HEK293 (cell line): ENCODE results near the gene FAM168A.

Experiments used
- CTCF ChIA-PET: fragments of 350-600 bp; formaldehyde crosslinking; extraction: SDS; loops from one replicate; lab custom pipeline; 2021; ENCODE audit warnings: antibody characterized with exemption; lab: Yijun Ruan, JAX
- POLR2A ChIA-PET: fragments of 300-600 bp; formaldehyde crosslinking; extraction: SDS; loops from one replicate; lab custom pipeline; 2020; ENCODE audit warnings: antibody characterized with exemption, inconsistent platforms; lab: Yijun Ruan, JAX
- H3K27ac ChIP-seq: fragments of 200-500 bp; sonication (Bioruptor generic); 2 replicates; pipeline ENCODE4 v1.5.1; 2014; ENCODE audit warnings: low read depth, low read length, control low read depth, inconsistent platforms; ENCODE audit errors: extremely low read depth
- H3K36me3 ChIP-seq, 2 experiments: fragments of 200-500 bp in 1 of 2; sonication (Bioruptor generic) in 1 of 2; 1 replicate in 1 of 2; 2 replicates in 1 of 2; pipeline ENCODE4 v1.5.1; 2014 to 2017; ENCODE audit warnings: inconsistent platforms in 2 of 2, low read length in 2 of 2; ENCODE audit not compliant: control insufficient read depth in 2 of 2, insufficient read depth in 1 of 2
- H3K4me1 ChIP-seq: fragments of 200-500 bp; sonication (Bioruptor generic); 2 replicates; pipeline ENCODE4 v1.5.1; 2014; ENCODE audit warnings: mild to moderate bottlenecking, low read length, inconsistent platforms; ENCODE audit not compliant: control insufficient read depth, insufficient read depth
- H3K4me3 ChIP-seq: 2 replicates; pipeline ENCODE4 v1.5.1; 2011; ENCODE audit warnings: low read depth, mild to moderate bottlenecking, control low read depth, low read length, moderate library complexity
- H3K9me3 ChIP-seq: fragments of 200-500 bp; sonication (Bioruptor generic); 2 replicates; pipeline ENCODE4 v1.5.1; 2014; ENCODE audit warnings: low read depth, low read length, inconsistent platforms; ENCODE audit not compliant: control insufficient read depth, insufficient read depth
- BCL11B ChIP-seq: fragments of 450-650 bp; formaldehyde crosslinking; IDR thresholded peaks from 2 replicates; pipeline ENCODE4 v1.5.1; 2016; ENCODE audit warnings: low read depth, missing biosample characterization, missing genetic modification characterization
- GFI1B ChIP-seq: fragments of 450-650 bp; formaldehyde crosslinking; IDR thresholded peaks from 2 replicates; pipeline ENCODE4 v1.5.1; 2016; ENCODE audit warnings: missing biosample characterization, missing genetic modification characterization
- IKZF3 ChIP-seq: fragments of 450-650 bp; IDR thresholded peaks from 2 replicates; pipeline ENCODE4 v1.5.0; 2018; ENCODE audit warnings: missing biosample characterization, mild to moderate bottlenecking, missing genetic modification characterization, moderate library complexity
- KLF1 ChIP-seq: fragments of 450-650 bp; formaldehyde crosslinking; IDR thresholded peaks from 2 replicates; pipeline ENCODE4 v1.5.1; 2016; ENCODE audit warnings: missing biosample characterization, missing genetic modification characterization
- KLF16 ChIP-seq: fragments of 450-650 bp; formaldehyde crosslinking; IDR thresholded peaks from 2 replicates; pipeline ENCODE4 v1.5.1; 2017; ENCODE audit warnings: missing biosample characterization, missing genetic modification characterization
- KLF7 ChIP-seq: fragments of 450-650 bp; formaldehyde crosslinking; IDR thresholded peaks from 2 replicates; pipeline ENCODE4 v1.5.1; 2016; ENCODE audit warnings: missing biosample characterization, missing genetic modification characterization, borderline replicate concordance
- MEIS1 ChIP-seq: sonication (generic); formaldehyde crosslinking; IDR thresholded peaks from 2 replicates; pipeline ENCODE4 v1.8.1; 2022; ENCODE audit warnings: missing genetic modification reagents, mild to moderate bottlenecking, borderline replicate concordance
- MZF1 ChIP-seq: fragments of 450-650 bp; formaldehyde crosslinking; IDR thresholded peaks from 2 replicates; pipeline ENCODE4 v1.5.1; 2017; ENCODE audit warnings: missing biosample characterization, missing genetic modification characterization, borderline replicate concordance
- SALL2 ChIP-seq: fragments of 450-650 bp; formaldehyde crosslinking; IDR thresholded peaks from 2 replicates; pipeline ENCODE4 v1.5.0; 2017; ENCODE audit warnings: missing biosample characterization, mild to moderate bottlenecking, missing genetic modification characterization, borderline replicate concordance
- SP3 ChIP-seq: fragments of 450-650 bp; formaldehyde crosslinking; IDR thresholded peaks from 2 replicates; pipeline ENCODE4 v1.5.1; 2016; ENCODE audit warnings: missing biosample characterization, missing genetic modification characterization
- ZBTB1 ChIP-seq: fragments of 450-650 bp; formaldehyde crosslinking; IDR thresholded peaks from 2 replicates; pipeline ENCODE4 v1.5.1; 2016; ENCODE audit warnings: missing biosample characterization, missing genetic modification characterization
- ZBTB17 ChIP-seq: fragments of 450-650 bp; formaldehyde crosslinking; IDR thresholded peaks from 2 replicates; pipeline ENCODE4 v1.5.1; 2016; ENCODE audit warnings: missing biosample characterization, missing genetic modification characterization
- ZNF10 ChIP-seq: fragments of 450-650 bp; formaldehyde crosslinking; IDR thresholded peaks from 2 replicates; pipeline ENCODE4 v1.5.1; 2017; ENCODE audit warnings: missing biosample characterization, missing genetic modification characterization
- ZNF155 ChIP-seq: fragments of 450-650 bp; formaldehyde crosslinking; IDR thresholded peaks from 2 replicates; pipeline ENCODE4 v1.5.1; 2016; ENCODE audit warnings: missing biosample characterization, missing genetic modification characterization
- ZNF2 ChIP-seq: fragments of 450-650 bp; formaldehyde crosslinking; IDR thresholded peaks from 2 replicates; pipeline ENCODE4 v1.5.1; 2016; ENCODE audit warnings: missing biosample characterization, missing genetic modification characterization
- ZNF223 ChIP-seq: fragments of 450-650 bp; formaldehyde crosslinking; IDR thresholded peaks from 2 replicates; pipeline ENCODE4 v1.5.1; 2016; ENCODE audit warnings: missing biosample characterization, missing genetic modification characterization
- ZNF239 ChIP-seq: fragments of 450-650 bp; formaldehyde crosslinking; IDR thresholded peaks from 2 replicates; pipeline ENCODE4 v1.5.1; 2016; ENCODE audit warnings: missing biosample characterization, missing genetic modification characterization
- ZNF24 ChIP-seq: fragments of 450-650 bp; formaldehyde crosslinking; IDR thresholded peaks from 2 replicates; pipeline ENCODE4 v1.5.1; 2016; ENCODE audit warnings: missing biosample characterization, missing genetic modification characterization
- ZNF350 ChIP-seq: fragments of 450-650 bp; formaldehyde crosslinking; IDR thresholded peaks from 2 replicates; pipeline ENCODE4 v1.5.0; 2017; ENCODE audit warnings: missing biosample characterization, mild to moderate bottlenecking, missing genetic modification characterization
- ZNF596 ChIP-seq: fragments of 450-650 bp; IDR thresholded peaks from 2 replicates; pipeline ENCODE4 v1.5.0; 2018; ENCODE audit warnings: missing biosample characterization, mild to moderate bottlenecking, missing genetic modification characterization, moderate library complexity
- ZNF623 ChIP-seq: fragments of 450-650 bp; formaldehyde crosslinking; IDR thresholded peaks from 2 replicates; pipeline ENCODE4 v1.5.1; 2016; ENCODE audit warnings: missing biosample characterization, missing genetic modification characterization
- ZNF701 ChIP-seq: fragments of 450-650 bp; formaldehyde crosslinking; IDR thresholded peaks from 2 replicates; pipeline ENCODE4 v1.5.1; 2016; ENCODE audit warnings: missing biosample characterization, missing genetic modification characterization
- ZNF791 ChIP-seq: fragments of 450-650 bp; formaldehyde crosslinking; IDR thresholded peaks from 2 replicates; pipeline ENCODE4 v1.5.1; 2016; ENCODE audit warnings: missing biosample characterization, missing genetic modification characterization
- ZNF837 ChIP-seq: fragments of 450-650 bp; formaldehyde crosslinking; IDR thresholded peaks from 2 replicates; pipeline ENCODE4 v1.5.1; 2016; ENCODE audit warnings: missing biosample characterization, missing genetic modification characterization
- TF ChIP-seq, protein P1 (sequence below): fragments of 450-650 bp; formaldehyde crosslinking; IDR thresholded peaks from 2 replicates; pipeline ENCODE4 v1.5.1; 2017; ENCODE audit warnings: missing biosample characterization, missing genetic modification characterization
- TF ChIP-seq, protein P2 (sequence below): fragments of 450-650 bp; formaldehyde crosslinking; IDR thresholded peaks from 2 replicates; pipeline ENCODE4 v1.5.1; 2016; ENCODE audit warnings: missing biosample characterization, missing genetic modification characterization

FAM168A gene

DNA sequence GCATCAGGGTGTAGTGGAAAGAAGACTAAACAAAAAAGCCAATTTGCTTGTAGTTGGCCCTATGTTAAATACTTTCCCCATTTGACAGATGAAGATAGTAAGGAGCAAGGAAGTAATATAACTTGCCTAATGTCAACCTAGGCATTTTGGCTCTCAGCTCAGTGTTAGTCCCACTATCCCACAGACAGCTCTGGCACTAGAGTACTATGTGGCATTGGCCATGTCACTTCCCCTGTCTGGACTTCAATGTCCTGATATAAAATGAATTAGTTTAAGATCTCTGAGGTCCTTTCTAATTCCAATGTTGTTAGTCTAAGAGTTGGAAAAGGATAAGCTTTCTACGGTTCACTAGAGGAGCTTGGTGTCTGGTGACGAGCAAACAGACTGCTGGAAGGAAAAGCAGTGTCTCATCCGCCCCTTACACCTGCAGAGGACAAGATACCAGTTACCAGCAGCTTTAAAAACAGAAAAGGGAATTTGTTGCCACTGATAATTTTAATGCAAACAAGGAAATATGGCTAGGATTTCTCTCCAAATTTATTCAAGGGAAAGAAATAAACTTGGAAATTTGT is 129.2 kb downstream of the FAM168A start:
- ChIA-PET CTCF (interaction anchor here (1.3 to 3.2 kb wide), 2 partner anchors 10 to 126 kb away, joined by 4 to 24 read pairs; no protein-coding TSS in a partner anchor), POLR2A (no interaction called here)
- no peak overlapping the region for H3K27ac ChIP-seq
- H3K4me1 ChIP-seq = no peaks in the 10 kb centered on the region
- no peaks in the 10 kb centered on the region for H3K36me3 ChIP-seq
- H3K4me3 ChIP-seq = no peak overlapping the region
- H3K9me3 ChIP-seq = no peaks in the 10 kb centered on the region
- TF ChIP-seq ZNF350 (tag by site-specific recombination) = no peak
- no peak for TF ChIP-seq ZNF701 (tag by site-specific recombination)
- TF ChIP-seq BCL11B (tag by site-specific recombination) = no peak
- TF ChIP-seq ZNF791 = no peak
- no peak for TF ChIP-seq ZNF837
- TF ChIP-seq ZNF223 (tag by site-specific recombination) = no peak
- TF ChIP-seq SP3 (tag by site-specific recombination) = no peak
- TF ChIP-seq ZNF24 (tag by site-specific recombination) = no peak
- no peak for TF ChIP-seq ZNF596 (tag by site-specific recombination)
- no peak for TF ChIP-seq MEIS1 (CRISPR knock-in tag)
- TF ChIP-seq KLF7 (tag by site-specific recombination) = no peak
- no peak for TF ChIP-seq ZBTB17
- no peak for TF ChIP-seq ZNF155 (tag by site-specific recombination)
- TF ChIP-seq SALL2 (tag by site-specific recombination) = no peak
- TF ChIP-seq ZNF623 = no peak
- TF ChIP-seq ZNF239 (tag by site-specific recombination) = no peak
- TF ChIP-seq GFI1B = no peak
- TF ChIP-seq IKZF3 (tag by site-specific recombination) = no peak
- TF ChIP-seq MZF1 (tag by site-specific recombination) = no peak

- Histone ChIP-seq H3K9me3 (no peaks in the 10 kb centered on the region), H3K4me1 (no peaks in the 10 kb centered on the region), H3K36me3 (no peaks in the 10 kb centered on the region), H3K4me3 (no peak overlapping the region), H3K27ac (no peak overlapping the region)
- TF ChIP-seq ZBTB1 (tag by site-specific recombination) (no peak), KLF16 (no peak), ZNF623 (no peak), ZNF2 (tag by site-specific recombination) (no peak), ZNF24 (tag by site-specific recombination) (no peak), ZNF10 (tag by site-specific recombination) (no peak), KLF1 (tag by site-specific recombination) (no peak)
- TF ChIP-seq, protein P1, sequence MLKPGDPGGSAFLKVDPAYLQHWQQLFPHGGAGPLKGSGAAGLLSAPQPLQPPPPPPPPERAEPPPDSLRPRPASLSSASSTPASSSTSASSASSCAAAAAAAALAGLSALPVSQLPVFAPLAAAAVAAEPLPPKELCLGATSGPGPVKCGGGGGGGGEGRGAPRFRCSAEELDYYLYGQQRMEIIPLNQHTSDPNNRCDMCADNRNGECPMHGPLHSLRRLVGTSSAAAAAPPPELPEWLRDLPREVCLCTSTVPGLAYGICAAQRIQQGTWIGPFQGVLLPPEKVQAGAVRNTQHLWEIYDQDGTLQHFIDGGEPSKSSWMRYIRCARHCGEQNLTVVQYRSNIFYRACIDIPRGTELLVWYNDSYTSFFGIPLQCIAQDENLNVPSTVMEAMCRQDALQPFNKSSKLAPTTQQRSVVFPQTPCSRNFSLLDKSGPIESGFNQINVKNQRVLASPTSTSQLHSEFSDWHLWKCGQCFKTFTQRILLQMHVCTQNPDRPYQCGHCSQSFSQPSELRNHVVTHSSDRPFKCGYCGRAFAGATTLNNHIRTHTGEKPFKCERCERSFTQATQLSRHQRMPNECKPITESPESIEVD (tag by site-specific recombination) = no peak
- TF ChIP-seq, protein P2, sequence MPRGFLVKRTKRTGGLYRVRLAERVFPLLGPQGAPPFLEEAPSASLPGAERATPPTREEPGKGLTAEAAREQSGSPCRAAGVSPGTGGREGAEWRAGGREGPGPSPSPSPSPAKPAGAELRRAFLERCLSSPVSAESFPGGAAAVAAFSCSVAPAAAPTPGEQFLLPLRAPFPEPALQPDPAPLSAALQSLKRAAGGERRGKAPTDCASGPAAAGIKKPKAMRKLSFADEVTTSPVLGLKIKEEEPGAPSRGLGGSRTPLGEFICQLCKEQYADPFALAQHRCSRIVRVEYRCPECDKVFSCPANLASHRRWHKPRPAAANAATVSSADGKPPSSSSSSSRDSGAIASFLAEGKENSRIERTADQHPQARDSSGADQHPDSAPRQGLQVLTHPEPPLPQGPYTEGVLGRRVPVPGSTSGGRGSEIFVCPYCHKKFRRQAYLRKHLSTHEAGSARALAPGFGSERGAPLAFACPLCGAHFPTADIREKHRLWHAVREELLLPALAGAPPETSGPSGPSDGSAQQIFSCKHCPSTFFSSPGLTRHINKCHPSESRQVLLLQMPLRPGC (tag by site-specific recombination) = no peak
- POLR2A ChIA-PET = no interaction called here
- CTCF ChIA-PET = interaction anchor here (0.6 to 3.2 kb wide), 3 partner anchors 11 to 131 kb away, joined by 3 to 24 read pairs (median 3); no protein-coding TSS in a partner anchor
These were observed 130.4 kb downstream of the FAM168A start for GRCh38 chr11:73467505-73467904.
